HCT116 (cell line): ENCODE data around the gene FRMD7. TPM values are rescaled to one million over a fixed set of nuclear protein-coding genes. Genes with fewer than 3 reads are reported as not detected.

Experiments used
- ATAC-seq: fragments of 200-7000 bp; cut with Tn5 transposase; 2 replicates; pipeline ENCODE4 v1.9.1; 2020; ENCODE audit warnings: mild to moderate bottlenecking, moderate library complexity
- BruUV-seq: library from RNA; stranded (reverse); fragments of 400-500 nt; replicated peaks from 2 replicates; lab custom pipeline; 2021; lab: Mats Ljungman, UMichigan
- CTCF ChIA-PET: fragments of 300-600 bp; sonication (Branson Sonifier 250); formaldehyde crosslinking; loops from one replicate; lab custom pipeline; 2021; ENCODE audit warnings: antibody characterized with exemption; lab: Charles Lee
- POLR2A ChIA-PET: fragments of 300-600, 350-600 bp; sonication (Branson Sonifier 250); formaldehyde crosslinking; loops from one replicate; lab custom pipeline; 2021; ENCODE audit warnings: antibody characterized with exemption; lab: Charles Lee
- RAD21 ChIA-PET, 2 experiments: fragments of 300-600 bp; sonication (Branson Sonifier 250); formaldehyde crosslinking; loops; one replicate each; lab custom pipeline; 2023; ENCODE audit warnings: low total read pairs in 2 of 2; ENCODE audit not compliant: uncharacterized antibody in 2 of 2, unreplicated experiment in 2 of 2, low non-redundant PET in 1 of 2; lab: Charles Lee
- DNase-seq: peaks from one replicate; pipeline ENCODE4 v3.0.0-alpha.2; 2010; ENCODE audit warnings: low read depth, low spot score
- H2AFZ ChIP-seq: fragments of 200-600 bp; shearing (Covaris generic), sonication (generic); 2 replicates; pipeline ENCODE4 v1.6.1; 2017; ENCODE audit warnings: low read depth, mixed run types, mixed read lengths, antibody characterized with exemption, low read length; ENCODE audit not compliant: poor library complexity, severe bottlenecking
- H3K27ac ChIP-seq: 2 replicates; pipeline ENCODE4 v1.5.1; 2012; ENCODE audit warnings: low read depth, low read length
- H3K27me3 ChIP-seq: fragments of 200-600 bp; sonication (generic); 2 replicates; pipeline ENCODE4 v1.6.1; 2016; ENCODE audit warnings: mixed run types, low read length, mixed read lengths; ENCODE audit not compliant: insufficient read depth
- H3K36me3 ChIP-seq, 2 experiments: fragments of 200-500 bp in 1 of 2; fragments of 200-600 bp in 1 of 2; sonication (Bioruptor generic) in 1 of 2; sonication (generic) in 1 of 2; 2 replicates each; pipeline versions ENCODE4 v1.5.1 to v1.6.1; 2014 to 2016; ENCODE audit warnings: low read length in 2 of 2, inconsistent platforms in 1 of 2, mixed read lengths in 1 of 2, mixed run types in 1 of 2; ENCODE audit not compliant: insufficient read depth in 2 of 2, control insufficient read depth in 1 of 2
- H3K4me1 ChIP-seq, 2 experiments: fragments of 200-600 bp in 1 of 2; sonication (generic) in 1 of 2; 2 replicates each; pipeline versions ENCODE4 v1.5.1 to v1.6.1; 2012 to 2017; ENCODE audit warnings: low read length in 2 of 2, inconsistent platforms in 1 of 2, mild to moderate bottlenecking in 1 of 2, mixed read lengths in 1 of 2, mixed run types in 1 of 2, moderate library complexity in 1 of 2; ENCODE audit not compliant: insufficient read depth in 2 of 2, control insufficient read depth in 1 of 2
- H3K4me2 ChIP-seq: fragments of 200-600 bp; sonication (generic); 2 replicates; pipeline ENCODE4 v1.6.1; 2017; ENCODE audit warnings: mixed run types, low read length, mixed read lengths
- H3K4me3 ChIP-seq, 2 experiments: fragments of 200-600 bp in 1 of 2; sonication (generic) in 1 of 2; replicated peaks in 1 of 2; 2 replicates each; pipeline ENCODE4 v1.5.1; 2011 to 2016; ENCODE audit warnings: low read length in 2 of 2, control low read depth in 1 of 2, low read depth in 1 of 2, mild to moderate bottlenecking in 1 of 2, mixed read lengths in 1 of 2, mixed run types in 1 of 2
- H3K79me2 ChIP-seq: fragments of 200-600 bp; sonication (generic); 2 replicates; pipeline ENCODE4 v1.6.1; 2017; ENCODE audit warnings: mild to moderate bottlenecking, mixed run types, low read length, moderate library complexity, mixed read lengths; ENCODE audit not compliant: insufficient read depth
- H3K9ac ChIP-seq: fragments of 200-600 bp; sonication (generic); 2 replicates; pipeline ENCODE4 v1.6.1; 2016; ENCODE audit warnings: low read length, mixed read lengths
- H3K9me2 ChIP-seq: fragments of 200-600 bp; sonication (generic), shearing (Covaris generic); 2 replicates; pipeline ENCODE4 v1.6.1; 2017; ENCODE audit warnings: mixed run types, mild to moderate bottlenecking, moderate library complexity; ENCODE audit not compliant: insufficient read depth
- H3K9me3 ChIP-seq, 2 experiments: fragments of 200-500 bp in 1 of 2; fragments of 200-600 bp in 1 of 2; sonication (Bioruptor generic) in 1 of 2; sonication (generic) in 1 of 2; 2 replicates each; pipeline ENCODE4 v1.6.1; 2014 to 2017; ENCODE audit warnings: low read length in 2 of 2, mixed read lengths in 2 of 2, inconsistent platforms in 1 of 2, low read depth in 1 of 2, mild to moderate bottlenecking in 1 of 2, mixed run types in 1 of 2, moderate library complexity in 1 of 2; ENCODE audit not compliant: control insufficient read depth in 1 of 2, insufficient read depth in 1 of 2
- H4K20me1 ChIP-seq: fragments of 200-600 bp; sonication (generic), shearing (Covaris generic); 2 replicates; pipeline ENCODE4 v1.6.1; 2017; ENCODE audit warnings: mixed run types, mild to moderate bottlenecking, moderate library complexity; ENCODE audit not compliant: insufficient read depth
- EGR1 ChIP-seq: IDR thresholded peaks from 2 replicates; pipeline ENCODE4 v1.6.1; 2012; ENCODE audit warnings: low read depth
- POLR2A ChIP-seq: IDR thresholded peaks from 2 replicates; pipeline ENCODE4 v1.7.0; 2011; ENCODE audit warnings: borderline replicate concordance; ENCODE audit not compliant: insufficient read depth, insufficient read length; ENCODE audit errors: extremely low read depth
- SP1 ChIP-seq: IDR thresholded peaks from 2 replicates; pipeline ENCODE4 v1.6.1; 2012; ENCODE audit warnings: low read depth
- ZFX ChIP-seq: fragments of 450-650 bp; IDR thresholded peaks from 2 replicates; pipeline ENCODE4 v1.6.1; 2017
- intact Hi-C: fragments of 100-400 bp; cut with micrococcal nuclease; formaldehyde crosslinking; loops from 2 replicates; pipeline ENCODE4 v1.10.0; 2022
- total RNA-seq: library from RNA; stranded (reverse); gene quantifications from one replicate; pipeline ENCODE4 v1.2.1, GENCODE V29; 2021; ENCODE audit not compliant: unreplicated experiment
- TF ChIP-seq, protein P1 (sequence below): IDR thresholded peaks from 2 replicates; pipeline ENCODE4 v1.6.1; 2012
- TF ChIP-seq, protein P2 (sequence below), 3 experiments: fragments of 200-600 bp in 1 of 3; sonication (generic) in 1 of 3; IDR thresholded peaks in 2 of 3; conservative IDR thresholded peaks in 1 of 3; 2 replicates each; pipeline ENCODE4 v1.5.1; 2012 to 2017; ENCODE audit warnings: low read depth in 2 of 3, low read length in 2 of 3, antibody characterized with exemption in 1 of 3, borderline replicate concordance in 1 of 3, control low read depth in 1 of 3, mild to moderate bottlenecking in 1 of 3, mixed read lengths in 1 of 3, mixed run types in 1 of 3, moderate library complexity in 1 of 3; ENCODE audit not compliant: insufficient read depth in 1 of 3
- TF ChIP-seq, protein P3 (sequence below): IDR thresholded peaks from 2 replicates; pipeline ENCODE4 v1.6.1; 2012; ENCODE audit warnings: low read depth

FRMD7 gene
- total RNA-seq, 1 experiment from 2014 or later: not detected

DNA sequence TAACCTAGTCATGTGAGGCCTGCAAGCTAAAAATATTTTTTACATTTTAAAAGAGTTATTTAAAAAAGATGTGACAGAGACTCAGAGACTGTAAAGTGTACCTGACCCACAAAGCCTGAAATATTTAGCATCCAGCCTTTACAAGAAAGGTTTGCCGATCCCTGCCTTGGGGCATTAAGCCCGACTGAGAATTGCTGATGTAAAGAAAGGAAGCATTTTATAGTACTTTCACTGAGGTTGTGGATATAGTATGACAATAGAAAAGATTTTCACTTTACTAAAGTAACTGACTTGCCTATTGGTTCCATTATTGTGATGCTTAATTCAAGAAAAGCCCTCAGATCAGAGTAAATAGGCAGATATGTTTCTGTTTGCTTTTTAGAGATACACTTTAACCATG lies 87.8 kb downstream of the FRMD7 start:
- Histone ChIP-seq H4K20me1 (no peaks in the 10 kb centered on the region), H3K4me1 (no peaks in the 10 kb centered on the region)
- TF ChIP-seq, protein P1, sequence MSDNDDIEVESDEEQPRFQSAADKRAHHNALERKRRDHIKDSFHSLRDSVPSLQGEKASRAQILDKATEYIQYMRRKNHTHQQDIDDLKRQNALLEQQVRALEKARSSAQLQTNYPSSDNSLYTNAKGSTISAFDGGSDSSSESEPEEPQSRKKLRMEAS: no peak
- TF ChIP-seq SP1 (no peak), POLR2A (no peak), ZFX (no peak), EGR1 (no peak)
- TF ChIP-seq, protein P2, sequence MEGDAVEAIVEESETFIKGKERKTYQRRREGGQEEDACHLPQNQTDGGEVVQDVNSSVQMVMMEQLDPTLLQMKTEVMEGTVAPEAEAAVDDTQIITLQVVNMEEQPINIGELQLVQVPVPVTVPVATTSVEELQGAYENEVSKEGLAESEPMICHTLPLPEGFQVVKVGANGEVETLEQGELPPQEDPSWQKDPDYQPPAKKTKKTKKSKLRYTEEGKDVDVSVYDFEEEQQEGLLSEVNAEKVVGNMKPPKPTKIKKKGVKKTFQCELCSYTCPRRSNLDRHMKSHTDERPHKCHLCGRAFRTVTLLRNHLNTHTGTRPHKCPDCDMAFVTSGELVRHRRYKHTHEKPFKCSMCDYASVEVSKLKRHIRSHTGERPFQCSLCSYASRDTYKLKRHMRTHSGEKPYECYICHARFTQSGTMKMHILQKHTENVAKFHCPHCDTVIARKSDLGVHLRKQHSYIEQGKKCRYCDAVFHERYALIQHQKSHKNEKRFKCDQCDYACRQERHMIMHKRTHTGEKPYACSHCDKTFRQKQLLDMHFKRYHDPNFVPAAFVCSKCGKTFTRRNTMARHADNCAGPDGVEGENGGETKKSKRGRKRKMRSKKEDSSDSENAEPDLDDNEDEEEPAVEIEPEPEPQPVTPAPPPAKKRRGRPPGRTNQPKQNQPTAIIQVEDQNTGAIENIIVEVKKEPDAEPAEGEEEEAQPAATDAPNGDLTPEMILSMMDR (IDR thresholded peaks at IDR 0.05 in 2 of 3, conservative IDR thresholded peaks at IDR 0.05 in 1 of 3; ENCODE audit: borderline replicate concordance in 1 of 3, insufficient read depth in 1 of 3, low read depth in 2 of 3, low read length in 2 of 3): no peak
- TF ChIP-seq, protein P3, sequence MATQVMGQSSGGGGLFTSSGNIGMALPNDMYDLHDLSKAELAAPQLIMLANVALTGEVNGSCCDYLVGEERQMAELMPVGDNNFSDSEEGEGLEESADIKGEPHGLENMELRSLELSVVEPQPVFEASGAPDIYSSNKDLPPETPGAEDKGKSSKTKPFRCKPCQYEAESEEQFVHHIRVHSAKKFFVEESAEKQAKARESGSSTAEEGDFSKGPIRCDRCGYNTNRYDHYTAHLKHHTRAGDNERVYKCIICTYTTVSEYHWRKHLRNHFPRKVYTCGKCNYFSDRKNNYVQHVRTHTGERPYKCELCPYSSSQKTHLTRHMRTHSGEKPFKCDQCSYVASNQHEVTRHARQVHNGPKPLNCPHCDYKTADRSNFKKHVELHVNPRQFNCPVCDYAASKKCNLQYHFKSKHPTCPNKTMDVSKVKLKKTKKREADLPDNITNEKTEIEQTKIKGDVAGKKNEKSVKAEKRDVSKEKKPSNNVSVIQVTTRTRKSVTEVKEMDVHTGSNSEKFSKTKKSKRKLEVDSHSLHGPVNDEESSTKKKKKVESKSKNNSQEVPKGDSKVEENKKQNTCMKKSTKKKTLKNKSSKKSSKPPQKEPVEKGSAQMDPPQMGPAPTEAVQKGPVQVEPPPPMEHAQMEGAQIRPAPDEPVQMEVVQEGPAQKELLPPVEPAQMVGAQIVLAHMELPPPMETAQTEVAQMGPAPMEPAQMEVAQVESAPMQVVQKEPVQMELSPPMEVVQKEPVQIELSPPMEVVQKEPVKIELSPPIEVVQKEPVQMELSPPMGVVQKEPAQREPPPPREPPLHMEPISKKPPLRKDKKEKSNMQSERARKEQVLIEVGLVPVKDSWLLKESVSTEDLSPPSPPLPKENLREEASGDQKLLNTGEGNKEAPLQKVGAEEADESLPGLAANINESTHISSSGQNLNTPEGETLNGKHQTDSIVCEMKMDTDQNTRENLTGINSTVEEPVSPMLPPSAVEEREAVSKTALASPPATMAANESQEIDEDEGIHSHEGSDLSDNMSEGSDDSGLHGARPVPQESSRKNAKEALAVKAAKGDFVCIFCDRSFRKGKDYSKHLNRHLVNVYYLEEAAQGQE: no peak
- TF ChIP-seq, all 23 proteins: peak for 0
- H3K9me3 ChIP-seq: no peaks in the 10 kb centered on the region
- H3K27me3 ChIP-seq: no peaks in the 10 kb centered on the region
- no peak overlapping the region for H3K9ac ChIP-seq
- H3K79me2 ChIP-seq: no peaks in the 10 kb centered on the region; the same call in none of the 2 replicates
- no peak for ATAC-seq
- BruUV-seq: no TSS peak
- ChIA-PET RAD21 (no interaction called here), POLR2A (no interaction called here), CTCF (no interaction called here)
- intact Hi-C loops: no loop called here
- no peak overlapping the region for H3K4me2 ChIP-seq
- H3K27ac ChIP-seq: no peak overlapping the region
- no peak overlapping the region for H3K4me3 ChIP-seq
- DNase-seq: no peak
- H3K9me2 ChIP-seq: no peaks in the 10 kb centered on the region
- no peaks in the 10 kb centered on the region for H3K36me3 ChIP-seq
- H2AFZ ChIP-seq: no peak overlapping the region
